Measurements from ENCODE around the gene SMIM38.

DNA sequence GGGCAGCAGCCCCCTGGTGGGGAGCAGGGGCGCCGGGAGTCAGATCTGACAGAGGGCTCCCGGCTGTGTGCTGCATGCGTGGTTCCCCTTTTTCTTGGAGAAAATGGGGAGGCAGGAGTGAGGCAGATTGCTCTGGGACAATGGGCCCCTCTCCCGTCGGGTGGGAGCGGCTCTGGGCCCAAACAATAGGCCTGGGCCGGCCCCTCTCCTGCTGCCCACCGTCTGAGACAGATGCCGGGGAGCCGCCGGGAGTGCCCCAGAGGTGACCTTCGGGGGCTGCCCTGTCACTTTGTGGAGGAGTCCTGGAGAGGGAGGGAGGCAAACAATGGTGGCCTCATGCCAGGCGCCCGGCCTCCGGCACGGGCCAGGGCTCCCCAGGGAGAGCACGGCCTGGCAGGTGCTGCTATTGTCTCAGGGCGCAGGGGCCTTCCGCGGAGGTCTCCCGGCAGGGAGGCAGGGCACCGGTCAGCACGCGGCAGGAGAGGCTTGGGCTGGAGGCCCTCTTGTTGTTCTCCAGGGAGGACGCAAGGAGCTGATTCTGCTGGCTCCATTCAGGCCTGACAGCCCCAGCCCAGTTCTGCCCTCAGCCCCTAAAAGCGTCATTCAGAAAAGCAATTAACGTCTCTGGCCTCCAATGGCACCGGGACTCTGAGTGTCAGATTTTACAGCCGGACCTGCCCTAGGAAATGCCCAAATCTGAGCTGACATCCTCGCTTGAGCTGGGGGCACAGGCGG, 44.8 kb downstream of the SMIM38 start:
- TF ChIP-seq CEBPG (CRISPR knock-in tag; IDR thresholded peaks at IDR 0.05) (no peak), CEBPG (tag; conservative IDR thresholded peaks at IDR 0.05 in 1 of 2, IDR thresholded peaks at IDR 0.05 in 1 of 2) (no peak), STAT5B (CRISPR knock-in tag; IDR thresholded peaks at IDR 0.05) (no peak), MYBL2 (IDR thresholded peaks at IDR 0.05; ENCODE audit: low read depth) (no peak), MYBL2 (CRISPR knock-in tag; IDR thresholded peaks at IDR 0.05; ENCODE audit: borderline replicate concordance) (no peak), TAF1 (IDR thresholded peaks at IDR 0.05; ENCODE audit: control insufficient read depth, extremely low read depth, insufficient read depth, low read length, severe bottlenecking) (no peak), SMARCA5 (IDR thresholded peaks at IDR 0.05) (no peak), RCOR1 (IDR thresholded peaks at IDR 0.05; ENCODE audit: borderline replicate concordance in 1 of 2, low read depth in 2 of 2, low read length in 2 of 2) (no peak), CTCF (IDR thresholded peaks at IDR 0.05 in 2 of 3, conservative IDR thresholded peaks at IDR 0.05 in 1 of 3; ENCODE audit: insufficient read depth in 2 of 3, low read depth in 1 of 3, low read length in 3 of 3) (no peak), SIN3A (IDR thresholded peaks at IDR 0.05; ENCODE audit: borderline replicate concordance in 2 of 2, control insufficient read depth in 1 of 2, low read depth in 2 of 2, low read length in 2 of 2) (no peak), NFYB (IDR thresholded peaks at IDR 0.05; ENCODE audit: extremely low read depth, insufficient read length) (no peak), CAMTA2 (CRISPR knock-in tag; conservative IDR thresholded peaks at IDR 0.05) (no peak), CBX5 (IDR thresholded peaks at IDR 0.05; ENCODE audit: borderline replicate concordance, low read depth) (no peak), MXD1 (CRISPR knock-in tag; IDR thresholded peaks at IDR 0.05; ENCODE audit: borderline replicate concordance, poor library complexity, severe bottlenecking) (no peak)
